Measurements from ENCODE around the gene PEX12.
"Not testable (repeated sequence)": the region's sequence is repeated elsewhere in the genome, so short reads cannot be mapped to it uniquely, and the experiment has no call there.

Gene PEX12

DNA sequence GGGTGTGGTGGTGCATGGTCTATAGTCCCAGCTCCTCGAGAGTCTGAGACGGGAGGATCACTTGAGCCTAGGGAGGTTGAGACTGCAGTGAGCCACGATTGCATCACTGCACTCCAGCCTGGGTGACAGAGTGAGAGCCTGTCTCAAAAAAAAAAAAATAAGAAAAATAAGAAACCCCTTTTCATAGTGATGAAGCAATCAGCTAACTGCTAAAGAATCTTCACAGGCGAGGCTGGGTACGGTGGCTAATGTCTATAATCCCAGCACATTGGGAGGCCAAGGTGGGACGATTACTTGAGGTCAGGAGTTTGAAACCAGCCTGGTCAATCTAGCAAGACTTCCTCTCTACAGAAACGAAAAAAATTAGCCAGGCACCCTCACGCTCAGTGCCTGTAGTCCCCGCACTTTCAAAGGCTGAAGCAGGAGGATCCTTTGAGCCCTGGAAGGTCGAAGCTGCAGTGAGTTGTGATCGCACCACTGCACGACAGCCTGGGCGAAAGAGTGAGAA, 41.7 kb downstream of the PEX12 start:
- DNase-seq (ENCODE audit: low read depth), result no peak

DNA sequence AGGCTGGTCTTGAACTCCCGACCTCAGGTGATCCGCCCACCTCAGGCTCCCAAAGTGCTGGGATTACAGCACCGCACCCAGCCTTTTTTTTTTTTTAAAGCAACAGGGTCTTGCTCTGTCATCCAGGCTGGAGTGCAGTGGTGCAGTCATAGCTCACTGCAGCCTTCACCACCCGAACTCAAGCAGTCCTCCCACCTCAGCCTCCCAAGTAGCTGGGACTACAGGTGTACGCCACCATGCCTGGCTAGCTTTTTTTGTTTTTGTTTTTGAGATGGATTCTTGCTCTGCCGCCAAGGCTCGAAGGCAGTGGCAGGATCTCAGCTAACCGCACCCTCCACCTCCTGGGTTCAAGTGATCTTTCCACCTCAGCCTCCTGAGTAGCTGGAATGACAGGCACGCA, 43.0 kb downstream of the PEX12 start:
- DNase-seq (ENCODE audit: low read depth), result not testable (repeated sequence)

DNA sequence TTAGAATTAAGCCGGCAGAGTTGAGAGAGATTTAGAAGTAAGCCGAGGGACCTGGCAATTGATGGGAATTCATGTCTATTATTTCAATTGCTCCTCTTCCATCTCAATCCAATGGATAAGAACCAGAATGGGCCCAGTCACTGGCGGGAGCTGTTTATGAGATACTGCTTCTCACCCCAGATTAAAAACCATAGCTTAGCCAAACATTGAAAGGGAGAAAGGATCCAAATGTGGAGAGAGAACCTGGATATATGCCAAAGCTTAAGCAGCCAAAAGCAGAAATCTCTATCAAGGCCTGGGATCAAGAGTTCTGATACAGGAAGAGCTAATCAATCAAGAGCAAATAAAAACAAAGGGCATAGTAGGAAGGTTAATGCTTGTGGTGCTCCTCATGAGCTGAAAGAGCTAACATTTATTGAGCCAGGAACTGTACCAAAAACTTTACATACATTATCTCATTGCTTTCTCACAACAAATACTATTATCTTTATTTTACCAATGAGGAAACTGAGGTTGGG, 43.7 kb downstream of the PEX12 start:
- DNase-seq (ENCODE audit: low read depth), result no peak

DNA sequence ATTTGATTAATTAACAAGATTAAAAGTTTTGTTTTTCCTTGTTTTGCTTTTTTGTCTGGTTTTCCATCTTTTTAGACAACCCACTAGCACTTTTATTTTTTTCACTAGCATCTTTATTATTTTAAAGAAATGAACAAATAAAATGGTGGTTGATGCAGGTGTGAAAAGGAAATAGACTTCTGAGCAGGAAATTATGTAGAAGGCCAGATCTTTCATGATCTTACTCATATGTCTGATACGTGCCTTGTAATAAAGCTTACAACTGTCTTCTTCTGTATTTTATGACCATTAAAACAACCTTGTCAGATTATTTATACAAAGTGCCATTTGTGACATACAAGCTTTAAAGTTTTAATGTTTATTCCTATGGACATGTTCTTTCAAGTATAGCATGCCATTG, 47.2 kb downstream of the PEX12 start:
- no peak for DNase-seq (ENCODE audit: low read depth)

DNA sequence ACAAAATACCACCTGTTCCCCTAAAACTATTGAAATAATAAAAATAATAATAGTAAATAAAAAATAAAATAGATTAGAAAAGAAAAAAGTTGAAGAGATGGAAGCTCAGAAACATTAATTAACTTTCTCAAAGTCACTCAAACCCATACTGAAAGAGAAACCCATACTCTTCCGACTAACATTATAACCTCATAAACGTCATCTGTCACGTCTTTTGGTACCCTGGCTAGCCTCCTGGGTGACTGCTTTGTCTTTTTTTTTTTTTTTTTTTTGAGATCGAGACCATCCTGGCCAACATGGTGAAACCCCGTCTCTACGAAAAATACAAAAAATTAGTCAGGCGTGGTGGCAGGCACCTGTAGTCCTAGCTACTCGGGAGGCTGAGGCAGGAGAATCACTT, 48.5 kb downstream of the PEX12 start:
- DNase-seq (ENCODE audit: low read depth), result no peak

DNA sequence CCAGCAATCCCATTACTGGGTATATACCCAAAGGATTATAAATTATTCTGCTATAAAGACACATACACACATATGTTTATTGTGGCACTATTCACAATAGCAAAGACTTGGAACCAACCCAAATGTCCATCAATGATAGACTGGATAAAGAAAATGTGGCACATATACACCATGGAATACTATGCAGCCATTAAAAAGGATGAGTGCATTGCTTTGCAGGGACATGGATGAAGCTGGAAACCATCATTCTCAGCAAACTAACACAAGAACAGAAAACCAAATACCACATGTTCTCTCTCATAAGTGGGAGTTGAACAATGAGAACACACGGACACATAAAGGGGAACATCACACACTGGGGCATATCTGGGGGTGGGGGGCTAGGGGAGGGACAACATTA, 49.0 kb downstream of the PEX12 start:
- not testable (repeated sequence) for DNase-seq (ENCODE audit: low read depth)

All from activated T-helper 9 cell treated with anti-CD3 and anti-CD28 coated beads, Interleukin-2, amount 50 U/mL, for 16 hours (primary cell).